ENCODE results near the gene MRLN.

Gene MRLN

DNA sequence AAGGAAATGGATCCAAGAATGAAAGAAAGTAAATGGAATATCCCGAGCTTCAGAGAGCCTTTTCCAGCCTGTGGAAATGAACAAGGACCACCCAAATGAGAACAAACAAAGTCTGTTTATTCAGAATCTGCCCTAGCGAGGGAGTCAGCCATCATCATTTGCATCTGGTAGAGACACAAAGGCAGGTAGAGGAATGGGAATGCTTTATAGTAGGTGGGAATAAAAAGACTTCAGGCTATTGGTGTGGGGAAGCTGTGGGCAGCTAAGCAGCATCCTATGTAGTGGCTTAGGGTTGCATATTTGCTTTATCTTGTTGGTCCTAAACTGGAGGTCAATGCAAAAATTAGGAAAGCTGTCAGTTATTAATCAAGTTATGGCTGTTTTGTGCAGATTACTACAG, 9.2 kb upstream of the MRLN start:
- TF ChIP-seq, protein P1, sequence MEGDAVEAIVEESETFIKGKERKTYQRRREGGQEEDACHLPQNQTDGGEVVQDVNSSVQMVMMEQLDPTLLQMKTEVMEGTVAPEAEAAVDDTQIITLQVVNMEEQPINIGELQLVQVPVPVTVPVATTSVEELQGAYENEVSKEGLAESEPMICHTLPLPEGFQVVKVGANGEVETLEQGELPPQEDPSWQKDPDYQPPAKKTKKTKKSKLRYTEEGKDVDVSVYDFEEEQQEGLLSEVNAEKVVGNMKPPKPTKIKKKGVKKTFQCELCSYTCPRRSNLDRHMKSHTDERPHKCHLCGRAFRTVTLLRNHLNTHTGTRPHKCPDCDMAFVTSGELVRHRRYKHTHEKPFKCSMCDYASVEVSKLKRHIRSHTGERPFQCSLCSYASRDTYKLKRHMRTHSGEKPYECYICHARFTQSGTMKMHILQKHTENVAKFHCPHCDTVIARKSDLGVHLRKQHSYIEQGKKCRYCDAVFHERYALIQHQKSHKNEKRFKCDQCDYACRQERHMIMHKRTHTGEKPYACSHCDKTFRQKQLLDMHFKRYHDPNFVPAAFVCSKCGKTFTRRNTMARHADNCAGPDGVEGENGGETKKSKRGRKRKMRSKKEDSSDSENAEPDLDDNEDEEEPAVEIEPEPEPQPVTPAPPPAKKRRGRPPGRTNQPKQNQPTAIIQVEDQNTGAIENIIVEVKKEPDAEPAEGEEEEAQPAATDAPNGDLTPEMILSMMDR (IDR thresholded peaks at IDR 0.05; ENCODE audit: low read depth, low read length) = no peak
- in situ Hi-C loops (cut with HindIII; ENCODE audit: low sequenced_read_pairs) = no loop called here
- H3K4me3 ChIP-seq (ENCODE audit: low read depth, low read length) = no peak overlapping the region
- no peak for DNase-seq (ENCODE audit: low read depth, low spot score)

DNA sequence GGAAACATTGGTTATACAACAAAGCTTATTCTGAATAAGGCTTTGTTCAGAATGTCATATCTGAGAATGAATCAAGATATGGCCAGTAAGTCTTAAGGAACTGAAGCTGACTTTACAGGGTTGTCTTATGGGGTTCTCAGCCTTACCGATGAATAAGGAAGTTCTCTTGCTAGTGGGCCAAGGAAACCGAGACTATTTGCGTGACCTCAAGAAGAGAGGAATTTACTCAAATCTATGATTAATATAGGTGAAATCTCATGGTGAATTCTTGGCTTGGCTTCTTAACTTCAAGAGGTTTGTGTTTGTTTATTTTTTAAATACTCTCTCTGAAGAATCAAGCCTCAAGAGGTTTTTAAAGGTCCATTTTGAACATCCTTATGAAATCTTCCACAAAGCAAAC, 4.7 kb upstream of the MRLN start:
- in situ Hi-C loops (cut with HindIII; ENCODE audit: low sequenced_read_pairs) = no loop called here
- peak; percentile 75 for DNase-seq (ENCODE audit: low read depth, low spot score)
- no peak overlapping the region for H3K4me3 ChIP-seq (ENCODE audit: low read depth, low read length)
- TF ChIP-seq, protein P1 (IDR thresholded peaks at IDR 0.05; ENCODE audit: low read depth, low read length) = no peak

DNA sequence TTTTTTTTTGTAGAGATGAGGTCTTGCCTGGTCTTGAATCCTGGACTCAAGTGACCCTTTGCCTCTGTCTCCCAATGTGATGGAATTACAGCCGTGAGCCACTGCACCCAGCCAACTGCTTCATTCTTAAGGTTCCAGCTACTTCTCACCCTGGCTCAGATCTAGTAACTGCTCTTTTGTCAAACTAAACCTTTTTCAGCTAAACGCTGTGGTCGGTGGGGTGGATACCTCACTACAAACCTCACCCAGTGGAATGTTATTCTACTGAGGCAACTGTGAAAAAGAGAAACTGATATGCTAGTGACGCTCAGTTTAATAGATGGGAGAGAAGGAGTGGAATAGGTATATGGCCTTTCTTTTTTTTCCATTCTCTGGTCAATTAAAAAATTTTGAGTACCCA, 1.7 kb upstream of the MRLN start:
- in situ Hi-C loops (cut with HindIII; ENCODE audit: low sequenced_read_pairs) = no loop called here
- H3K4me3 ChIP-seq (ENCODE audit: low read depth, low read length) = no peak overlapping the region
- DNase-seq (ENCODE audit: low read depth, low spot score) = peak; percentile 6
- TF ChIP-seq, protein P1 (IDR thresholded peaks at IDR 0.05; ENCODE audit: low read depth, low read length) = no peak

DNA sequence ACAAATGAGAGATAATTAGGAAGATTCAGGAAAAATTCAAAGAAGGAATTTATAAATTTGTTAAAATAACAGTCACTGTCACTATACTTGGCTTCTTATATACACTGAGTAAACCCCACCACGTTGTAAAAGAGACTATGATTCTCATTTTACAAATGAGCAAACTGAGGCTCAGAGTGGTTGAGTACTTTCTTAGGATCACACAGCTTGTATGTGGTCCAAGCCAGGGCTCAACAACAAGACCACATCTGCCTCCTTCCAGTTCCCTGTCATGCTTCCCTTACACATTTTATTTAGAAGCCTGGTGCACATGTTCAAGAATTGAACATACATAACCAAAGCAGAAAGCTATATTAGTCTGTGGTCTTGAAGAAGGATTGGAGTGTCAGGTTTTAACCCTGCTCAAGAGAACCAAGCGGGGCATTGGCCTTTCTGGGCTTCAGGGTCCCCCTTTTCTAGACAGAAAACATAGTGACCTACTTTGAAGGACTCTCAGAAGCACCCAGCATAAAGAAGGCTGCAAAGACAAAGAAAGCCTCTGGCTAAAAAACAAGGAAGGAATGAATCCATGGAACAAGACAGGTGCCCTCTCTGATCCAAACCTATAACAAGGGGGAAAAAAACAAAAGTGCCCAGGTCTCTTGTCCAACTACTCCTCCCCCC, 846 bp downstream of the MRLN start:
- TF ChIP-seq, protein P1 (IDR thresholded peaks at IDR 0.05; ENCODE audit: low read depth, low read length) = no peak
- no peak overlapping the region for H3K4me3 ChIP-seq (ENCODE audit: low read depth, low read length)
- no peak for DNase-seq (ENCODE audit: low read depth, low spot score)
- in situ Hi-C loops (cut with HindIII; ENCODE audit: low sequenced_read_pairs) = no loop called here

DNA sequence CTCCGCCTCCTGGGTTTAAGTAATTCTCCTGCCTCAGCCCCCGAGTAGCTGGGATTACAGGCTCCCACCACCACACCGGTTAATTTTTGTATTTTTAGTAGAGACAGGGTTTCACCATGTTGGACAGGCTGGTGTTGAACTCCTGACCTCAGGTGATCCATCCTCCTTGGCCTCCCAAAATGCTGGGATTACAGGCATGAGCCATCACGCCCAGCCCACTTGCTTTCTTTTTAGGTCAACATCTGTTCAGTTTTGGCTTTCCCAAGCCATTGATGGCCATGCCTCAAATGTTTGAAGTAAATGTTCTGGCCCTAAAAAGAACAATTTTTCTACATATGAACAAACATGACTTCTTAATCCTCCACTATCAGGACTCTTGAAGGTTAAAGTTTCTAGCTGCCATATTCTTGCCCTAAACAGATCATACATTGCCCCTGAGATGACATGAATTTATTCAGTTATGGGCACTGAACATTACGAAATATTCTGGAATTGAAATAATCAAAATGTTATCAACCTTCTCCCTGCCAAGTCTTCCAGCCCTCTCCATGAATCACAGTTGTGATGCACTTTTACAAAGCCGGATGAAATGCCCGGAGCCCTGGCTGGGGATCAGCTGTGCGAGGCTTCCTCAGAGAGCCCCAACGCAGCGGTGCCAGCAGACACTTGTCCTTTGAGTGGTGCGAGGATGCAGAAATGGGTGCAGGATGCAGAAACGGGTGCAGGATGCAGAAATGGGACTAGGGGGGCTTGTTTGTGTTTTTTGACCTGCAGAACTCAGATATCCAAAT, 2.9 kb downstream of the MRLN start:
- TF ChIP-seq, protein P1 (IDR thresholded peaks at IDR 0.05; ENCODE audit: low read depth, low read length) = no peak
- DNase-seq (ENCODE audit: low read depth, low spot score) = no peak
- in situ Hi-C loops (cut with HindIII; ENCODE audit: low sequenced_read_pairs) = no loop called here
- H3K4me3 ChIP-seq (ENCODE audit: low read depth, low read length) = no peak overlapping the region

DNA sequence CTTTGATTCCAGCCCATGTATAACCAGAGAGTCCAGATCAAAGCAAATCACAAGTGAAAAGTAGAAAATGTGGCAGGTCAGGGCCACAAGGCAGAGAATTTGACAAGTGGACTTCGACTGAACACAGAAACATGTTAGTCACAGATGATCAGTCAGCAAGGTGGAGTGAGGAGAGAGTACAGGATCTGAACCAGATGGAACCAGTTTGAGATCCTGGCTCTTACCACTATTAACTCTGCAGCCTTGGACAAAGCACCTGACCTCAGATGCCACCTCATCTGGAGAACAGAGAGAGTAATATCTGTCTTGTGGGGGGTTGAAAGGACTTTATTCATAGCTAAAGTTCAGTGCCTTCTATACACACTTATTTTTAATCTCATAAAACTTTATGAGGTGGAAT, 4.4 kb downstream of the MRLN start:
- TF ChIP-seq, protein P1 (IDR thresholded peaks at IDR 0.05; ENCODE audit: low read depth, low read length) = no peak
- in situ Hi-C loops (cut with HindIII; ENCODE audit: low sequenced_read_pairs) = no loop called here
- DNase-seq (ENCODE audit: low read depth, low spot score) = no peak
- H3K4me3 ChIP-seq (ENCODE audit: low read depth, low read length) = no peak overlapping the region

Measured in astrocyte of the spinal cord (primary cell).